Endothelial cell of umbilical vein (primary cell): ENCODE results near the gene DUS2. TPM values are rescaled to one million over a fixed set of nuclear protein-coding genes. Genes with fewer than 3 reads are reported as not detected.

Experiments used
- BruUV-seq: library from RNA; stranded (reverse); fragments of 400-500 nt; replicated peaks from 2 replicates; lab custom pipeline; 2021; lab: Mats Ljungman, UMichigan
- CTCF ChIA-PET: fragments of 300-600, 350-600 bp; sonication (Branson Sonifier 250); formaldehyde crosslinking; loops from one replicate; lab custom pipeline; 2021; ENCODE audit warnings: antibody characterized with exemption, inconsistent platforms; lab: Charles Lee
- POLR2A ChIA-PET: fragments of 300-600, 350-600 bp; sonication (Branson Sonifier 250); formaldehyde crosslinking; loops from one replicate; lab custom pipeline; 2021; ENCODE audit warnings: antibody characterized with exemption, inconsistent platforms; lab: Charles Lee
- DNase-seq: peaks from one replicate; pipeline ENCODE4 v3.0.0-alpha.2; 2011; ENCODE audit warnings: low read depth, low spot score
- FAIRE-seq: peaks from 2 replicates; lab custom pipeline; 2011; peaks lifted over from hg19 to GRCh38; lab: Jason Lieb, UNC
- H2AFZ ChIP-seq: 2 replicates; pipeline ENCODE4 v1.6.0; 2012; ENCODE audit warnings: low read depth, low read length, control low read depth, inconsistent platforms
- H3K27ac ChIP-seq: 2 replicates; pipeline ENCODE4 v1.5.1; 2011; ENCODE audit warnings: low read depth, mild to moderate bottlenecking, control low read depth, low read length, moderate library complexity; ENCODE audit not compliant: insufficient read depth
- H3K27me3 ChIP-seq, 2 experiments: 2 replicates each; pipeline versions ENCODE4 v1.6.0 to v1.6.1; 2011; ENCODE audit warnings: low read length in 2 of 2, mixed read lengths in 1 of 2; ENCODE audit not compliant: control insufficient read depth in 2 of 2, insufficient read depth in 2 of 2
- H3K36me3 ChIP-seq, 2 experiments: 2 replicates in 1 of 2; 3 replicates in 1 of 2; pipeline ENCODE4 v1.5.1; 2011; ENCODE audit warnings: low read length in 2 of 2, mild to moderate bottlenecking in 1 of 2, moderate library complexity in 1 of 2; ENCODE audit not compliant: control insufficient read depth in 2 of 2, insufficient read depth in 2 of 2; ENCODE audit errors: extremely low read depth in 1 of 2
- H3K4me1 ChIP-seq: 3 replicates; pipeline ENCODE4 v1.5.1; 2011; ENCODE audit warnings: mild to moderate bottlenecking, low read length; ENCODE audit not compliant: control insufficient read depth, insufficient read depth; ENCODE audit errors: extremely low read depth
- H3K4me2 ChIP-seq: 2 replicates; pipeline ENCODE4 v1.6.1; 2011; ENCODE audit warnings: low read length, control low read depth, mixed read lengths; ENCODE audit not compliant: insufficient read depth
- H3K4me3 ChIP-seq, 3 experiments: fragments of 200-600 bp in 1 of 3; sonication (generic), shearing (Covaris generic) in 1 of 3; replicated peaks in 1 of 3; 2 replicates each; pipeline ENCODE4 v1.5.1; 2011 to 2016; ENCODE audit warnings: control low read depth in 3 of 3, low read length in 3 of 3, mild to moderate bottlenecking in 2 of 3, inconsistent platforms in 1 of 3, low read depth in 1 of 3, moderate library complexity in 1 of 3; ENCODE audit not compliant: insufficient read depth in 1 of 3
- H3K79me2 ChIP-seq: 2 replicates; pipeline ENCODE4 v1.6.0; 2012; ENCODE audit warnings: low read length, inconsistent platforms; ENCODE audit not compliant: control insufficient read depth, insufficient read depth
- H3K9ac ChIP-seq: replicated peaks from 2 replicates; pipeline ENCODE3; 2011; ENCODE audit warnings: low read length, control low read depth; ENCODE audit not compliant: insufficient read depth; ENCODE audit errors: extremely low read depth
- H3K9me1 ChIP-seq: replicated peaks from 3 replicates; pipeline ENCODE4 v1.6.0; 2011; ENCODE audit warnings: mild to moderate bottlenecking, low read length; ENCODE audit not compliant: control insufficient read depth, insufficient read depth; ENCODE audit errors: extremely low read depth
- H3K9me3 ChIP-seq: replicated peaks from 2 replicates; pipeline ENCODE4 v1.5.1; 2012; ENCODE audit warnings: low read length, inconsistent platforms; ENCODE audit not compliant: control insufficient read depth, insufficient read depth
- H4K20me1 ChIP-seq: replicated peaks from 2 replicates; pipeline ENCODE3; 2011; ENCODE audit warnings: mild to moderate bottlenecking, low read length; ENCODE audit not compliant: control insufficient read depth, insufficient read depth; ENCODE audit errors: extremely low read depth
- GATA2 ChIP-seq: IDR thresholded peaks from 2 replicates; pipeline ENCODE4 v1.7.0; 2011; ENCODE audit warnings: low read depth, mild to moderate bottlenecking, moderate library complexity, mixed read lengths, low read length; ENCODE audit not compliant: insufficient read length, insufficient read depth
- dilution Hi-C: fragments of 300-500 bp; cut with MboI; formaldehyde crosslinking; loops from one replicate; pipeline ENCODE4 v1.15.0; 2019; ENCODE audit warnings: low sequenced_read_pairs; ENCODE audit not compliant: extremely low pct_ligation_motif_present
- intact Hi-C: fragments of 100-400 bp; cut with micrococcal nuclease; formaldehyde crosslinking; loops from one replicate; pipeline ENCODE4 v1.10.0; 2022
- polyA plus RNA-seq, 4 experiments: library from polyadenylated mRNA; depleted of rRNA in 3 of 4; stranded (reverse) in 3 of 4; unstranded in 1 of 4; fragments of >200 nt; gene quantifications; 2 replicates each; pipeline versions ENCODE4 v1.2.1 to v1.2.3, GENCODE V29; 2011 to 2012; ENCODE audit warnings: missing spikeins in 1 of 4
- total RNA-seq: library from RNA; stranded (reverse); gene quantifications from 2 replicates; pipeline ENCODE4 v1.2.3, GENCODE V29; 2021
- TF ChIP-seq, protein P1 (sequence below), 2 donors: IDR thresholded peaks; 1 replicate in 1 of 2; 2 replicates in 1 of 2; pipeline ENCODE4 v1.5.1; 2011; ENCODE audit warnings: low read length in 2 of 2, mild to moderate bottlenecking in 2 of 2, moderate library complexity in 2 of 2, control low read depth in 1 of 2, inconsistent platforms in 1 of 2, low read depth in 1 of 2; ENCODE audit not compliant: insufficient read depth in 1 of 2; ENCODE audit errors: extremely low read depth in 1 of 2

DUS2 gene
- total and polyA plus RNA-seq, 2 donors (not counting 3 experiments of a cell fraction or from before 2014, with no cell fraction given), result 16.4 to 21.7 TPM

DNA sequence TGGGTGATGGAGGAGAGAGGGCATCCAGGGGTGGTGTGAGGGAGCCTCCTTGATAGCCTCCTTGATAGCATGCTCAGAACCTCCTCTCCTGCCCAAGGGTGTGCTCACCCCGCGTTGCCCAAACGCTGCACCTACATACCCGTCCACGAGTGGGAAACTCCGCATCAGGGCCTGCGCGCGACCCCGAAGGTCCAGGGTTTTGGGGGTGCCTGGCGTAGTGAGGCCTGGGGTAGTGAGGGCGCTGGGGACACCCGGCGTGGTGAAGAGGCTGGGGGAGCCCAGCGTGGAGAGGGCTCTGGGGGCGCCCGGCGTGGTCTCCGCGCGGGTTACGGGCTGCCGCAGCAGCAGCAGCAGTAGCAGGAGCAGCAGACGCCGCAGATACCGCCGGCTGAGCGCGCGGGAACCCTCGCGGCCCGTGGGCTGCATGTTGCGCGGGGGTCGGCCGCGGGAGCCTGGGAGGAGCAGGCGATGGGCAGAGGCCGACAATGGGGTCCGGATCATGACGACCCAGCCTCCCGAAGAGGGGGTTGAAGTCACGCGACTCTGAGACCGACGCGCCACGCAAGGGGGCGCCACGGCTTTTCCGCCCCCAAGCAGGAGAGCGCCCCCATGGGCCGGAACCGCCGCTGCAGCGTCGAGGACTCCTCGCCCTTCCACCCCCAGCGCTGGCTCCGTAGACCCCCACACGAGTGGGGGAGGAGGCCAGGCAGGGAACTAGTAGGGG, 43.0 kb upstream of the DUS2 start, which contains the start of gene DPEP3:
Gene DPEP3, minus strand, starts transcription at position 545 of the 724 bp plus-strand sequence. Its CDS starts 119 bp downstream, at position 426.
- FAIRE-seq (no peak), DNase-seq (no peak)
- dilution Hi-C loops, result no loop called here
- TF ChIP-seq, protein P1, sequence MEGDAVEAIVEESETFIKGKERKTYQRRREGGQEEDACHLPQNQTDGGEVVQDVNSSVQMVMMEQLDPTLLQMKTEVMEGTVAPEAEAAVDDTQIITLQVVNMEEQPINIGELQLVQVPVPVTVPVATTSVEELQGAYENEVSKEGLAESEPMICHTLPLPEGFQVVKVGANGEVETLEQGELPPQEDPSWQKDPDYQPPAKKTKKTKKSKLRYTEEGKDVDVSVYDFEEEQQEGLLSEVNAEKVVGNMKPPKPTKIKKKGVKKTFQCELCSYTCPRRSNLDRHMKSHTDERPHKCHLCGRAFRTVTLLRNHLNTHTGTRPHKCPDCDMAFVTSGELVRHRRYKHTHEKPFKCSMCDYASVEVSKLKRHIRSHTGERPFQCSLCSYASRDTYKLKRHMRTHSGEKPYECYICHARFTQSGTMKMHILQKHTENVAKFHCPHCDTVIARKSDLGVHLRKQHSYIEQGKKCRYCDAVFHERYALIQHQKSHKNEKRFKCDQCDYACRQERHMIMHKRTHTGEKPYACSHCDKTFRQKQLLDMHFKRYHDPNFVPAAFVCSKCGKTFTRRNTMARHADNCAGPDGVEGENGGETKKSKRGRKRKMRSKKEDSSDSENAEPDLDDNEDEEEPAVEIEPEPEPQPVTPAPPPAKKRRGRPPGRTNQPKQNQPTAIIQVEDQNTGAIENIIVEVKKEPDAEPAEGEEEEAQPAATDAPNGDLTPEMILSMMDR (IDR thresholded peaks at IDR 0.05; ENCODE audit: extremely low read depth in 1 of 2, insufficient read depth in 1 of 2, low read depth in 1 of 2, low read length in 2 of 2), result peak; percentile 29 to 66
- TF ChIP-seq GATA2, result no peak
- Histone ChIP-seq H4K20me1 (no peaks in the 10 kb centered on the region), H3K4me3 (no peak within 1 kb of the TSS), H3K79me2 (no peaks in the 10 kb centered on the region), H2AFZ (no peak within 1 kb of the TSS), H3K27me3 (peaks cover 0 to 3% of the 10 kb centered on the region in 2 experiments), H3K9ac (no peak within 1 kb of the TSS), H3K4me2 (no peak within 1 kb of the TSS), H3K36me3 (no peaks in the 10 kb centered on the region), H3K9me3 (no peaks in the 10 kb centered on the region), H3K27ac (no peak within 1 kb of the TSS), H3K4me1 (peaks cover 17% of the 10 kb centered on the region), H3K9me1 (no peaks in the 10 kb centered on the region)
- intact Hi-C loops, result no loop called here
- BruUV-seq, result no TSS peak
- POLR2A ChIA-PET, result no interaction called here
- CTCF ChIA-PET, result interaction anchor here (1.0 to 1.8 kb wide), 4 partner anchors 11 to 60 kb away, joined by 3 to 7 read pairs (median 3); no protein-coding TSS in a partner anchor

GRCh38 chr16:67982011-67982696, 40.9 kb upstream of the DUS2 start:
- dilution Hi-C loops, result no loop called here
- no peak overlapping the region for H3K27ac ChIP-seq
- FAIRE-seq, result no peak

More at GRCh38 chr16:67982011-67982696, 40.9 kb upstream of the DUS2 start:
- Histone ChIP-seq H3K4me2 (no peak overlapping the region), H3K79me2 (no peaks in the 10 kb centered on the region), H4K20me1 (no peaks in the 10 kb centered on the region), H3K4me1 (peaks cover 17% of the 10 kb centered on the region), H3K9ac (no peak overlapping the region), H3K27me3 (peaks cover 0 to 2% of the 10 kb centered on the region in 2 experiments), H3K9me1 (no peaks in the 10 kb centered on the region), H3K36me3 (no peaks in the 10 kb centered on the region), H3K9me3 (no peaks in the 10 kb centered on the region), H2AFZ (no peak overlapping the region), H3K4me3 (no peak overlapping the region)
- BruUV-seq, result no TSS peak
- DNase-seq, result no peak
- CTCF ChIA-PET, result interaction anchor here (1.0 to 1.8 kb wide), 3 partner anchors 10 to 59 kb away, joined by 3 to 7 read pairs (median 3); no protein-coding TSS in a partner anchor
- TF ChIP-seq, protein P1 (IDR thresholded peaks at IDR 0.05; ENCODE audit: extremely low read depth in 1 of 2, insufficient read depth in 1 of 2, low read depth in 1 of 2, low read length in 2 of 2), result no peak
- POLR2A ChIA-PET, result no interaction called here
- intact Hi-C loops, result no loop called here
